COLO668 (cell line): ENCODE data around the gene WDR5.

Experiments used
- DNase-seq: peaks from one replicate; lab custom pipeline; 2025; ENCODE audit not compliant: unreplicated experiment; lab: John Stamatoyannopoulos, UW

Gene WDR5

DNA sequence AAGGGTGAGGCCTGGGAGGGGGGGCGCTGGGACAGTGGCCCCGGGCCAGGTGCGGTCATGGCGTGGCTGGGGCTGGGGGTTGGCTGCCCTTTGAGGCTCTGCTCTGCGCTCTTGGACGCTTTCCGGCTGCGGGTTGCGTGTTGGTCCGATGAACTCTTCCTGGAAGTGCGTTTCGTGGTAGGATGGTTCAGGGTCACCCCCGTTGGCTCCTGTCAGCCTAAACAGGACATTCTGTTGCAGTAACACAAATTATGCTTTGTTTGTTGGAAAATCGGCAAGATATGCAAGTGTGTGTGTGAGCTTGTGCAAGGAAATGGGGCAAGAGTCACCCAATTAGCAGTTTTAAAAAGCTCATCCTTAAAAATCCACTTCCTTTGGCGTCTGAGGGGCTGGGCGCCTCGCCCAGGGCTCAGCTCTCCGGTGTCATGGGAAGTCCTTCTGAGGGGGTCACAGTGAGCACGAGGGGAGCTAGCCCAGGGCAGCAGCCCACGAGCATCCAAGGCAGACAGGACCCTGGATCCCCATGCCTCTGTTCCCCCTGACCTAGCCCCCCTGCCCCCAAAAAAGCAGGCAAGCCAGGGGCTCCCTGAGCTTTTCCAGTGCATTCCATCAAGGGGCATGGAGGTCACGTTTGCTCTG lies 50.7 kb downstream of the WDR5 start:
- no peak for DNase-seq

DNA sequence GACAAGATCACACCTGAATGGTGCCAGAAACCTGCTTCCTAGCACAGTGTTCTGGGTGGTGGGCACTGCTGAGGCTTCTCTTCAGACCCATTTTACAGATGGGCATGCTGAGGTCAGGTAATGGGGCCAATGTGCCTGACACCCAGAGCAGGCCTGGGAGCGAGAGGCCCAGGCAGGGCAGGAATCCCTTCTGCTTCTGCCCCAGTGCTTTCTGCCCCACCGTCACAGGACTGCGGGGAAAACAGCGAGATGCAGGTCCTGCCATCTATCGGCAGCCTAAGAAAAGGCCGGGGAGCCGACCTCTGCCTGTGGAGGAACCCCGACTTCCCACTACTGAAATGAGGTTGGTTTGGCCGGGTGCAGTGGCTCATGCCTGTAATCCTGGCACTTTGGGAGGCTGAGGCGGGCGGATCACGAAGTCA lies 51.2 kb downstream of the WDR5 start:
- no peak for DNase-seq

GRCh38 chr9:134187891-134188385 lies 52.1 kb downstream of the WDR5 start:
- no peak for DNase-seq

- no peak for DNase-seq
These were observed 52.7 kb downstream of the WDR5 start for GRCh38 chr9:134188386-134189144.

DNA sequence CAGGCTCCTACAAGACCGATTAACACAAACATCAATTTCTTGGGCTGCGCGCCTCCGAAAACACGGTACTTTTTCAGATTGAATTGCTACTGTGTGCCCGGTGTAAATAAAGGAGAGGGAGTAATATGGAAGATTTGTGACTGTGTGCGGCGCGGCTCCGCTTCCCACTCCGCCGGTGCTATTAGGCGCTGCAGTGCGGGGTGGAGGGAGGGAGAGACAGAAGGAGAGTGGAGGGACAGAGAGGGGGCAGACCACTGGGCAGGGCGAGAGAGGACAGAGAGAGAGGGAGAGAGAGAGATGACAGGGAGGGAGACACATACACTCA lies 53.2 kb downstream of the WDR5 start:
- DNase-seq: no peak

DNA sequence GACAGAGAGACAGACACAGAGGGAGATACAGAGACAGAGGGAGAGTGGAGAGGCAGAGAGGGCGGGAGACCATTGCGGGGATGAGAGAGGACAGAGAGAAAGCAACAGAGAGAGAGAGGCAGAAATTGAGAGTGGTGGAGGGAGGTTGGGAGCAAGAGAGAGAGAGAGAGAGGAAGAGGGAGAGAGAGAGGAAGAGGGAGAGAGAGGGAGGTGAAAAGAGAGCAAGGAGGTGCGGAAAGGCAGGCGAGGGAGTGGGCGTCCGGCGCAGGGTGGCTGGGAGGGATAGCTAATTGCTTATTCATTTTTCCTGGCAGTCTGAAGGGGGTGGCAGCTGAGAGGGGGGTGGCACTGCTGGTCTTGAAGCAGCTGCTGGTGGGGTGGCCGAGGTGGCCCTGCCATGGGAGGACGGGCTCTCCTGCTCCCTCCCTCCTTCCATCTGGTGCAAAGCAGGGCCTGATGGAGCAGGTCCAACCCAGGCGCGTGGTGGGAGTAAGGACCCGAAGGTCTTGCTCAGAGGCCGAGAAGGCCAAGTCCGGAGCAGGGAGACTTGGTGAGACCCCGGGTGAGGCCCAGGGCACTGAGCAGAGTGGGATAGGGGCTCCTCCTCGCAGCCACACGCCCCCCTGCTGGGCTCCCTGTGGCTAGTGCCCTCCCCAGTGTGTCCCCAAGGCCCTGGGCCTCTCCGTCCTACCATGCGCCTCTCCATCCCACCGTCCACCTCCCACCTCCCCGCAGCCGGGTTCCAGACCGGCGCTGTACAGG lies 53.8 kb downstream of the WDR5 start:
- DNase-seq: no peak

- no peak for DNase-seq
These were observed 54.6 kb downstream of the WDR5 start for GRCh38 chr9:134190232-134191121.

- no peak for DNase-seq
These were observed 55.8 kb downstream of the WDR5 start for GRCh38 chr9:134191455-134192209.

DNA sequence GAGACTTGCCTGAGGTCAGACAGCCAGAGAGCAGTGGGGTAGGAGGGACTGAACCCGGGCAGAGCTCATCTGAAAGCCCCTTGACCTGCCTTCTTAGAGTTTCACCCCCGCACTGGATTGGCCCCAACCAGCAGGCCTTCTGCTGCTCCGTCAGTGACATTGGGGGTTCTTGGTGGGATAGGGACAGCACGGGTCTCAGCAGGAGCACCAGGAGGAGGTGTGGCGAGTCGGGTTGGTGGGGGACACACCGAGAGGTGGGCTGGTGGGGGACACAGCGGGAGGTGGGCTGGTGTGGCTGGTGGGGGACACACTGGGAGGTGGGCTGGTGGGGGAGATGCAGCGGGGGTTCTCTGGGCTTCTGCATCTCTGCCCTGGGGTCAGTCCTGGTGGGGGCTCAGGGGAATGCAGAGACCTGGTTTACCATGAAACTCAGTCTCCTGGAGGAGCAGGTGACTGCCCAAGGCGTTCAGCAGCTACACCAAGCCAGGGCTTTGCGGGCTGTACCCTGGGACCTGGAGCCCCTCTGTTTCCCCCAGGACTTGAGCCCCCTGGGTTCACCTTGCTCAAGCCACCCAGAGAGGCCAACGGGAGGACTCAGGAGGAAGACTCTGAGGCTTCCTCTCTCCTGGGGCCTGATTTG lies 56.5 kb downstream of the WDR5 start:
- no peak for DNase-seq

DNA sequence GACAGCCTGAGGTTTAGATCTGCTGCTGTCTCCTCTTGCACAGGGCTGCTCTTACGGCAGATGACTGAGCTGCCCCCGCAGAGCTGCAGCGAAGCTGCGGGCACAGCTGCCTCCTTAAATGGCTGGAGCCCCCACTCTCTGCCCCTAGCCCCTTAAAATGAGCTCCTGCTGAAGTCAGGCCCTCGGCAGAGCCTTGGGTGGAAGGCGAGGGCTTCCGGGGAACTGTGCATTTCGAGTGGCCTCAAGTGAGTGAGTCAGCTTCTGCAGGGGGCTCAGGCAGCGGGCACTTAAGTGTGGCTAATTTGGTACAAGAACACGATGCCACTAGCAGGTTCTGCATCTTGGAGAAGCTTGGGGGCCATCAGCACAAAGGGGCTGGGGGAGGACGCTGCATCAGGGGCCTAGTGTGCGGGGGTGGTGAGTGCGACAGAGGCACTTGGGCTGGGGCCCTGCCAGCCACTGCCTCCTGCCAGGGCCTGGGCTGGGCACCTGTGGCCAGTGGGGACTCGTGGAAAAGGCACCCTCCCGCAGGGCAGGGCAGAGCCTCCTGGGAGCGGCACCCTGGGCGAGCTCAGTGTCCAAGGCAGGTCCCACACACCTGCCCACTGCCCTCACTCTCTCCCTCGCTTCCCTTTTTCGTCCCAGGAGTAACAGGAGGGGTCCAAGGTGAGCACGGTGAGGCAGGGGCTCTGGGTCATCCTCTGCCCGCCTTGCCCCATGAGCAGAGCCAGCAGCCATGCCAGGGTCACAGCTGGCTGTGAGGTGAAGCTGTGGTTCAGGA lies 57.3 kb downstream of the WDR5 start:
- no peak for DNase-seq

- no peak for DNase-seq
These were observed 58.1 kb downstream of the WDR5 start for GRCh38 chr9:134193912-134194535.

DNA sequence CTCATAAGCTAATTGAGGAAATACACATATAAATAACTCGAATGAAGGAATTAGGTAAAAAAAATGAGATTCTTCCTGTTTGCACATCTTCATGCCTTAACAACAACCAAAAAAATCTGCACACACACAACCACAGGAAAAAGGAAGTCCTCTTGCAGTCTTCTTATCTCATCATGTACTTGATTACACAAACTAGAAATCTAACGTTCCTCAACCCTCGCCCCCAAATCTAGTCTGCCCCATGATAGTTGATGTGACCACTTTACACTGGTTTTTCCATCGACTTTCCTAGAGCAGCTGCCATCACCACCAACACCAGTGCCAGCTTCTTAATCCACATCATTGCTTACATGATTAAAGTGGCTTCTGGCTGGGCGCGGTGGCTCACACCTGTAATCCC lies 59.7 kb downstream of the WDR5 start:
- DNase-seq: no peak

DNA sequence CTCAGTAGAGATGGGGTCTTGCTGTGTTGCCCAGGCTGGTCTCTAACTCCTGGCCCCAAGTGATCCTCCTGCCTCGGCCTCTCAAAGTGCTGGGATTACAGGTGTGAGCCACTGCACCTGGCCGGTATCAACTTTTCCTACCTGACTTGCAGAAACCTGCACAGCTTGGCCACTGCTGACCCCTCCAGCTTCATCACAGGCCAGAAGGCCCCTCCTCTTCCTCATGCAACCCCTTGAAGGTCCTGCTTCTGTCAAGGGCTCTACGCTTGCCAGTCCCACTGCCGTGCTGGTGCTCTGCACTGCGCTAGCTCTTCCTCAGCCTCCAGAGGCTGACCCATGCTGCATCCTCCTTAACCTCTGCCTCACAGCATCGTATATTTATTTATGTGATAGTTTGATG lies 61.0 kb downstream of the WDR5 start:
- DNase-seq: no peak

DNA sequence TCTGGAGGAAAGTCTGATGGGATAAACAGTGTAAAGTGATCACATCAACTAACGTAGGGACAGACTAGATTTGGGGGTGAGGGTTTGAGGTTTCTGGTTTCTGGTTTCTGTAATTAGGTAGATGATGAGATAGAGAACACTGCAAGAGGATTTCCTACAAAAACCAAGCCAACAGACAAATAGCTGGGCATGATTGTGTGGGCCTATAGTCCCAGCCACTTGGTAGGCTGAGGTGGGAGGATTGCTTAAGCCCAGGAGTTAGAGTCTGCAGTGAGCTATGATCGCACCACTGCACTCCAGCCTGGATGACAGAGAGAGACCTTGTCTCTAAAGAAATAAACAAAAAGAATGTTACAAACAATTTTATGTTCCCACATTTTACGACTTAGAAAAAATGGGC lies 62.9 kb downstream of the WDR5 start:
- no peak for DNase-seq

GRCh38 chr9:134200730-134201129 lies 64.8 kb downstream of the WDR5 start:
- DNase-seq: no peak

- DNase-seq: no peak
These were observed 67.3 kb downstream of the WDR5 start for GRCh38 chr9:134203224-134203623.

DNA sequence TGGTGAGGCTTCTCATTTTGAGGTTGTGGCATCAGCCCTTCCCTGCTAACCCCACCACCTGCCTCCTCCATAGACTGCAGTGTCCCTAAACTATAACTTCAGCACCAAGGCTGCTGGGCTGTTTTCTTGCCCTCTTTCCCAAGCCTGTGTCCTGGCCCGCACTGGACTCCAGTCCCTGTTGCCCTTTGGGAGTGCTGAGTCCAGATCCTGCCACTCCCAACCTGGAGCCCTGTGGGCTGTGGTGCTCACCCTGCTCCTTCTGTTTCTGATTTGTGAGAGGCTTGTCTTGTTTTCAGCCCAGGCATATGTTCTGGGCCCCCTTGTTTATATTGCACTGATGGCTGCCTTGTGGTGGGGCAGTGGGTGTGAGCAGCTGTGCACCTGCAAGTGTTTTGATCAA lies 68.2 kb downstream of the WDR5 start:
- no peak for DNase-seq

DNA sequence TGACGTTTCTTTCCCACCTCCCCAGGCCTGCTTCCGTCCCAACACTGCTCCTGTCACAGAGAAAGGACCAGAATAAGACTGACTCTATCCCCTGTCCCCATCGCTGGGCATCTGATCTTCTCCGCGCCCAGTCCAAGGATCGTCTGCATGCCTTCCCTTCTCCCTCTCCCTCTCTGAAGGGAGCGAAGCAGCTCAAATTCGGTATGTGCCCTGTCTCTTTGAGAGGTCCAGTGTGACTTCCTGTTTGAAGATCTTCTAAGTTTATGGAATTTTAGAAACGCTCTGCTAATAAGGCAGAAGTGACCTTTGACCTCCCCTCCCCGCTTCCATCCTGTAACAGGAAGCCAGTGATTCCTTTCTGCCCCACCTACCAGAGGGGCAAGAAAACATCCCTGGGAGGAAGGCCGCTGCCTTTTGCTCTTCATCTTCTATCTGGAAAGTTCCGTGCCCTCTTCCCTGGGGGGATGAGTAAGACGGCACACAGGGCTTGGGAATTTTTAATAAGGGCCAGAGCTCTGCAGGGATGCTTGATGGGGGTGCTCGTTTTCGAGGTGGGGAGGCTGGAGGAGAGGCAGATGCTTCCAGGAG lies 69.2 kb downstream of the WDR5 start:
- DNase-seq: no peak
